Nephron (organoid): Measurements from ENCODE around the gene FKBP1B.

ENCODE experiments used
- H3K27ac Mint-ChIP-seq, 3 experiments: 2 replicates each; pipeline ENCODE4 v1.8.0; 2020; ENCODE audit warnings: mixed read lengths in 3 of 3, mild to moderate bottlenecking in 2 of 3, moderate library complexity in 1 of 3
- H3K27me3 Mint-ChIP-seq: 2 replicates; pipeline ENCODE4 v1.8.0; 2021; ENCODE audit warnings: low read depth, mild to moderate bottlenecking, moderate library complexity, mixed read lengths
- H3K36me3 Mint-ChIP-seq: 2 replicates; pipeline ENCODE4 v1.8.0; 2020; ENCODE audit warnings: low read depth, mixed read lengths
- H3K4me1 Mint-ChIP-seq: 2 replicates; pipeline ENCODE4 v1.8.0; 2020; ENCODE audit warnings: mixed read lengths
- H3K4me3 Mint-ChIP-seq, 3 experiments: 2 replicates each; pipeline ENCODE4 v1.8.0; 2020; ENCODE audit warnings: mild to moderate bottlenecking in 3 of 3, mixed read lengths in 3 of 3, moderate library complexity in 2 of 3
- H3K9me3 Mint-ChIP-seq: 2 replicates; pipeline ENCODE4 v1.8.0; 2020; ENCODE audit warnings: mixed read lengths
- TF ChIP-seq, protein P1 (sequence below), 3 experiments: fragments of 200-600 bp; sonication (generic); IDR thresholded peaks; one replicate each; pipeline ENCODE4 v1.5.0; 2021; ENCODE audit warnings: antibody characterized with exemption in 3 of 3; ENCODE audit not compliant: unreplicated experiment in 3 of 3

The FKBP1B gene

GRCh38 chr2:24101992-24102391 is 52.5 kb downstream of the FKBP1B start:
- peaks cover 47% of the 10 kb centered on the region for H3K9me3 Mint-ChIP-seq

DNA sequence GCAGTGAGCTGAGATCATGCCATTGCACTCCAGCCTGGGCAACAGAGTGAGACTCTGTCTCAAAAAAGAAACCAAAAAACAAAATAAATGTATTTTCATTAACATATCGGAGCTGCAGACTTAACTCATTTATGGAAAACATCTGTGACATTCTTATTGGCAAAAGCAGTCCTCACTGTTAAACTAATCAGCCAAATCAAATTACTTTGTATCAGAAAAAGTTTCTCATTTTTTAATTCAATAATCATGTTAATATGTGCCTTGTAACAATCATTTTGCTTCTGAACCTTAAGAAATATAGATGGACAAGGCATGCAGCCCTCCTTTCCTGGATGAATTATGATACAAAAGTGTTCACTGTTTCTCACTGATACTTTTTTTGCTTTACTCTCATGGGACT is 53.1 kb downstream of the FKBP1B start:
- Mint-ChIP-seq H3K27ac (no peak overlapping the region), H3K4me3 (no peak overlapping the region), H3K27me3 (no peaks in the 10 kb centered on the region), H3K4me1 (no peaks in the 10 kb centered on the region), H3K9me3 (peaks cover 50% of the 10 kb centered on the region), H3K36me3 (peaks cover 57% of the 10 kb centered on the region)
- TF ChIP-seq, protein P1, sequence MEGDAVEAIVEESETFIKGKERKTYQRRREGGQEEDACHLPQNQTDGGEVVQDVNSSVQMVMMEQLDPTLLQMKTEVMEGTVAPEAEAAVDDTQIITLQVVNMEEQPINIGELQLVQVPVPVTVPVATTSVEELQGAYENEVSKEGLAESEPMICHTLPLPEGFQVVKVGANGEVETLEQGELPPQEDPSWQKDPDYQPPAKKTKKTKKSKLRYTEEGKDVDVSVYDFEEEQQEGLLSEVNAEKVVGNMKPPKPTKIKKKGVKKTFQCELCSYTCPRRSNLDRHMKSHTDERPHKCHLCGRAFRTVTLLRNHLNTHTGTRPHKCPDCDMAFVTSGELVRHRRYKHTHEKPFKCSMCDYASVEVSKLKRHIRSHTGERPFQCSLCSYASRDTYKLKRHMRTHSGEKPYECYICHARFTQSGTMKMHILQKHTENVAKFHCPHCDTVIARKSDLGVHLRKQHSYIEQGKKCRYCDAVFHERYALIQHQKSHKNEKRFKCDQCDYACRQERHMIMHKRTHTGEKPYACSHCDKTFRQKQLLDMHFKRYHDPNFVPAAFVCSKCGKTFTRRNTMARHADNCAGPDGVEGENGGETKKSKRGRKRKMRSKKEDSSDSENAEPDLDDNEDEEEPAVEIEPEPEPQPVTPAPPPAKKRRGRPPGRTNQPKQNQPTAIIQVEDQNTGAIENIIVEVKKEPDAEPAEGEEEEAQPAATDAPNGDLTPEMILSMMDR (IDR thresholded peaks at IDR 0.05; ENCODE audit: unreplicated experiment in 3 of 3): no peak

More at GRCh38 chr2:24101992-24102391, 52.5 kb downstream of the FKBP1B start:
- Mint-ChIP-seq H3K4me3 (no peak overlapping the region), H3K4me1 (no peaks in the 10 kb centered on the region), H3K27me3 (no peaks in the 10 kb centered on the region), H3K36me3 (peaks cover 57% of the 10 kb centered on the region), H3K27ac (no peak overlapping the region)
- TF ChIP-seq, protein P1 (IDR thresholded peaks at IDR 0.05; ENCODE audit: unreplicated experiment in 3 of 3): no peak

DNA sequence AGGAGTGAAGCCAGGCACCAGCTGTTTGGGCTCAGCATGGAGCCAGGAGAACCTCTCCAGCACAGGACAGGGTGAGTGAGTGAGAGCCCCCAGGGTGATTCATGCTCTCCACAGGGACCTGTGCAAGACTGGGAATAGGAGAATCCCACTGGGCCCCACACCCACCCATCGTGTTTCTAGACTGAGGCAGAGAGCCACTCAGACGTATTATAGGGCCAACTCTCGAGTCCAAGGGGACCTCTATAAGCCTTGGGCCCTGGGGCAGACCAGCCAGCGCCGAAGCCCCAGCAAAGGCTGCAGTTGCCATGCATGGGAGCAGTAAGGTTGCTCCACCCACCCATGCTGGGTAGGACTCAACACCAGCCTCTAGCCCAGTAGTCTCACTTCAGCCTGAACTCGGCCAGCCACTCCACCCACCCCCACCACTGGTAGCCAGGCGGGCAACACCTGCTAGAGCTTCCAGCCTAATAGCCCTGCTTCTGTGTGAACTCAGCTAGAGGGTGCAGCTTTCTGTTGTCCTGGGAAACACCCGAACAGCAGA is 54.6 kb downstream of the FKBP1B start:
- TF ChIP-seq, protein P1 (IDR thresholded peaks at IDR 0.05; ENCODE audit: unreplicated experiment in 3 of 3): no peak
- Mint-ChIP-seq H3K27ac (no peak overlapping the region), H3K4me1 (no peaks in the 10 kb centered on the region), H3K4me3 (no peak overlapping the region), H3K9me3 (peaks cover 47% of the 10 kb centered on the region), H3K27me3 (no peaks in the 10 kb centered on the region), H3K36me3 (peaks cover 52% of the 10 kb centered on the region)

- no peaks in the 10 kb centered on the region for H3K4me1 Mint-ChIP-seq
- H3K27ac Mint-ChIP-seq: no peak overlapping the region
- H3K4me3 Mint-ChIP-seq: no peak overlapping the region
- H3K36me3 Mint-ChIP-seq: peaks cover 46% of the 10 kb centered on the region
- TF ChIP-seq, protein P1 (IDR thresholded peaks at IDR 0.05; ENCODE audit: unreplicated experiment in 3 of 3): no peak
- peaks cover 44% of the 10 kb centered on the region for H3K9me3 Mint-ChIP-seq
- no peaks in the 10 kb centered on the region for H3K27me3 Mint-ChIP-seq
Observed at GRCh38 chr2:24104906-24105305, 55.4 kb downstream of the FKBP1B start.

- TF ChIP-seq, protein P1 (IDR thresholded peaks at IDR 0.05; ENCODE audit: unreplicated experiment in 3 of 3): no peak
- no peaks in the 10 kb centered on the region for H3K27me3 Mint-ChIP-seq
- no peak overlapping the region for H3K4me3 Mint-ChIP-seq
- H3K9me3 Mint-ChIP-seq: peaks cover 41% of the 10 kb centered on the region
- peaks cover 40% of the 10 kb centered on the region for H3K36me3 Mint-ChIP-seq
- no peaks in the 10 kb centered on the region for H3K4me1 Mint-ChIP-seq
- no peak overlapping the region for H3K27ac Mint-ChIP-seq
Observed at GRCh38 chr2:24105816-24106215, 56.3 kb downstream of the FKBP1B start.

GRCh38 chr2:24106786-24107185 is 57.2 kb downstream of the FKBP1B start:
- H3K9me3 Mint-ChIP-seq: peaks cover 44% of the 10 kb centered on the region
- H3K36me3 Mint-ChIP-seq: peaks cover 40% of the 10 kb centered on the region
- no peaks in the 10 kb centered on the region for H3K27me3 Mint-ChIP-seq
- H3K27ac Mint-ChIP-seq: no peak overlapping the region
- TF ChIP-seq, protein P1 (IDR thresholded peaks at IDR 0.05; ENCODE audit: unreplicated experiment in 3 of 3): no peak
- H3K4me3 Mint-ChIP-seq: no peak overlapping the region
- peaks cover 9% of the 10 kb centered on the region for H3K4me1 Mint-ChIP-seq
